K562 (cell line): ENCODE results near the gene PUM2. TPM values are rescaled to one million over a fixed set of nuclear protein-coding genes. Genes with fewer than 3 reads are reported as not detected.

ENCODE experiments used
- GATAD2B ChIP-seq: fragments of 450-650 bp; IDR thresholded peaks from 2 replicates; pipeline ENCODE4 v1.6.1; 2017; ENCODE audit warnings: mild to moderate bottlenecking, borderline replicate concordance
- ILF3 ChIP-seq: fragments of 450-650 bp; IDR thresholded peaks from 2 replicates; pipeline ENCODE4 v1.6.1; 2018; ENCODE audit warnings: antibody characterized with exemption, mild to moderate bottlenecking, moderate library complexity, borderline replicate concordance
- MED1 ChIP-seq: sonication (generic); formaldehyde crosslinking; IDR thresholded peaks from 2 replicates; pipeline ENCODE4 v1.8.1; 2023; ENCODE audit warnings: missing genetic modification reagents, borderline replicate concordance
- MEF2D ChIP-seq: conservative IDR thresholded peaks from 2 replicates; pipeline ENCODE4 v1.6.1; 2016; ENCODE audit warnings: low read depth, missing genetic modification characterization, missing compliant biosample characterization
- OTX1 ChIP-seq: fragments of 450-650 bp; formaldehyde crosslinking; IDR thresholded peaks from 2 replicates; pipeline ENCODE4 v1.4.0; 2022; ENCODE audit warnings: mild to moderate bottlenecking
- SMARCA5 ChIP-seq: fragments of 450-650 bp; IDR thresholded peaks from 2 replicates; pipeline ENCODE4 v1.6.1; 2016
- SOX6 ChIP-seq: fragments of 450-650 bp; IDR thresholded peaks from 2 replicates; pipeline ENCODE4 v1.6.1; 2014; ENCODE audit warnings: mild to moderate bottlenecking
- polyA plus RNA-seq, 8 experiments: library from polyadenylated mRNA; depleted of rRNA in 4 of 8; stranded (reverse) in 5 of 8; unstranded in 3 of 8; fragments of >200 nt; fragmentation: Nextera tagmentation in 2 of 8; fragmentation: Illumina TruSeq in 1 of 8; extraction: Ambion mirVana in 2 of 8; extraction: Trizol in 1 of 8; gene quantifications; 2 replicates each; pipeline versions ENCODE4 v1.2.1 to v1.2.3, GENCODE V29; 2011 to 2014; ENCODE audit warnings: inconsistent platforms in 1 of 8, missing spikeins in 1 of 8
- total RNA-seq, 7 experiments: library from RNA; depleted of rRNA in 6 of 7; stranded (reverse); fragments of >200 nt in 6 of 7; fragmentation: Illumina TruSeq in 2 of 7; extraction: Trizol in 2 of 7; gene quantifications; 2 replicates each; pipeline versions ENCODE4 v1.2.1 to v1.2.3, GENCODE V29; 2011 to 2021; ENCODE audit warnings: low replicate concordance in 1 of 7
- TF ChIP-seq, protein P1 (sequence below): fragments of 450-650 bp; IDR thresholded peaks from 2 replicates; pipeline ENCODE4 v1.7.0; 2016; ENCODE audit warnings: borderline replicate concordance
- TF ChIP-seq, protein P2 (sequence below), 2 experiments: fragments of 450-650 bp; IDR thresholded peaks; 2 replicates each; pipeline ENCODE4 v1.6.1; 2018; ENCODE audit warnings: mild to moderate bottlenecking in 2 of 2, low read depth in 1 of 2; ENCODE audit not compliant: partially characterized antibody in 2 of 2
- TF ChIP-seq, protein P3 (sequence below): sonication (generic); formaldehyde crosslinking; IDR thresholded peaks from 2 replicates; pipeline ENCODE4 v1.8.1; 2023; ENCODE audit warnings: mild to moderate bottlenecking, missing genetic modification reagents

PUM2 gene
- total and polyA plus RNA-seq, 9 of the 15 experiments (the other 6 are each of a cell fraction or from before 2014, with no cell fraction given) = 13.4 to 61.9 (median 28.3) TPM

DNA sequence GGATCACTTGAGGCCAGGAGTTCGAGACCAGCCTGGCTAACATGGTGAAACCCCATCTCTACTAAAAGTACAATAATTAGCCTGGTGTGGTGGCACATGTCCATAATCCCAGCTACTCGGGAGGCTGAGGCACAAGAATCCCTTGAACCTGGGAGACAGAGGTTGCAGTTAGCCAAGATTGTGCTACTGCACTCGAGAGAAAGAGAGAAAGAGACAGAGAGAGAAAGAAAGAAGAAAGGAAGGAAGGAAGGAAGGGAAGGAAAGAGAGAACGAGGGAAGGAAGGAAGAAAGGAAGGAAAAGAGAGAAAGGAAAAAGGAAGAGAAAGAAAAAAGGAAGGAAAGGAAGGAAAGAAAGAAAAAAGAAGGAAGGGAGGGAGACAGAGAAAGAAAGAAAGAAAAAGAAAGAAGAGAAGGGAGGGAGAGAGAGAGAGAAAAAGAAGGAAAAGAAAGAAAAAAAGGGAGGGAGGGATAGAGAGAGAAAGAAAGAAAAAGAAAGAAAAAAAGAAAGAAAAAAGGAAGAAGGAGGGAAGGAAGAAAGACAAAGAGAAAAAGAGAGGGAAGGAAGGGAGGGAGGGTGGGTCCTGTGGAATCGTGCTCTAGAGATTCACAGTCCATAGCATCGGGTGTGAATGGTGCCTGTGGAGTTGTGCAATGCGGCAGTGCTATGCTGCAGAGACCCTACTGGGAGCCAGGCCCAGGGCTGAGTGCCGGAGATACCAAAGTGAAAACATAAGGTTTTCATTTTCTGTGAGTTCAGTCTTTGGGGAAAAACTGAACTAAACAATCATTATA is 121.1 kb downstream of the PUM2 start (continued):
- TF ChIP-seq, protein P1, sequence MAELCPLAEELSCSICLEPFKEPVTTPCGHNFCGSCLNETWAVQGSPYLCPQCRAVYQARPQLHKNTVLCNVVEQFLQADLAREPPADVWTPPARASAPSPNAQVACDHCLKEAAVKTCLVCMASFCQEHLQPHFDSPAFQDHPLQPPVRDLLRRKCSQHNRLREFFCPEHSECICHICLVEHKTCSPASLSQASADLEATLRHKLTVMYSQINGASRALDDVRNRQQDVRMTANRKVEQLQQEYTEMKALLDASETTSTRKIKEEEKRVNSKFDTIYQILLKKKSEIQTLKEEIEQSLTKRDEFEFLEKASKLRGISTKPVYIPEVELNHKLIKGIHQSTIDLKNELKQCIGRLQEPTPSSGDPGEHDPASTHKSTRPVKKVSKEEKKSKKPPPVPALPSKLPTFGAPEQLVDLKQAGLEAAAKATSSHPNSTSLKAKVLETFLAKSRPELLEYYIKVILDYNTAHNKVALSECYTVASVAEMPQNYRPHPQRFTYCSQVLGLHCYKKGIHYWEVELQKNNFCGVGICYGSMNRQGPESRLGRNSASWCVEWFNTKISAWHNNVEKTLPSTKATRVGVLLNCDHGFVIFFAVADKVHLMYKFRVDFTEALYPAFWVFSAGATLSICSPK = no peak
- TF ChIP-seq, protein P2, sequence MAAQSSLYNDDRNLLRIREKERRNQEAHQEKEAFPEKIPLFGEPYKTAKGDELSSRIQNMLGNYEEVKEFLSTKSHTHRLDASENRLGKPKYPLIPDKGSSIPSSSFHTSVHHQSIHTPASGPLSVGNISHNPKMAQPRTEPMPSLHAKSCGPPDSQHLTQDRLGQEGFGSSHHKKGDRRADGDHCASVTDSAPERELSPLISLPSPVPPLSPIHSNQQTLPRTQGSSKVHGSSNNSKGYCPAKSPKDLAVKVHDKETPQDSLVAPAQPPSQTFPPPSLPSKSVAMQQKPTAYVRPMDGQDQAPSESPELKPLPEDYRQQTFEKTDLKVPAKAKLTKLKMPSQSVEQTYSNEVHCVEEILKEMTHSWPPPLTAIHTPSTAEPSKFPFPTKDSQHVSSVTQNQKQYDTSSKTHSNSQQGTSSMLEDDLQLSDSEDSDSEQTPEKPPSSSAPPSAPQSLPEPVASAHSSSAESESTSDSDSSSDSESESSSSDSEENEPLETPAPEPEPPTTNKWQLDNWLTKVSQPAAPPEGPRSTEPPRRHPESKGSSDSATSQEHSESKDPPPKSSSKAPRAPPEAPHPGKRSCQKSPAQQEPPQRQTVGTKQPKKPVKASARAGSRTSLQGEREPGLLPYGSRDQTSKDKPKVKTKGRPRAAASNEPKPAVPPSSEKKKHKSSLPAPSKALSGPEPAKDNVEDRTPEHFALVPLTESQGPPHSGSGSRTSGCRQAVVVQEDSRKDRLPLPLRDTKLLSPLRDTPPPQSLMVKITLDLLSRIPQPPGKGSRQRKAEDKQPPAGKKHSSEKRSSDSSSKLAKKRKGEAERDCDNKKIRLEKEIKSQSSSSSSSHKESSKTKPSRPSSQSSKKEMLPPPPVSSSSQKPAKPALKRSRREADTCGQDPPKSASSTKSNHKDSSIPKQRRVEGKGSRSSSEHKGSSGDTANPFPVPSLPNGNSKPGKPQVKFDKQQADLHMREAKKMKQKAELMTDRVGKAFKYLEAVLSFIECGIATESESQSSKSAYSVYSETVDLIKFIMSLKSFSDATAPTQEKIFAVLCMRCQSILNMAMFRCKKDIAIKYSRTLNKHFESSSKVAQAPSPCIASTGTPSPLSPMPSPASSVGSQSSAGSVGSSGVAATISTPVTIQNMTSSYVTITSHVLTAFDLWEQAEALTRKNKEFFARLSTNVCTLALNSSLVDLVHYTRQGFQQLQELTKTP (IDR thresholded peaks at IDR 0.05; ENCODE audit: low read depth in 1 of 2, partially characterized antibody in 2 of 2) = no peak
- TF ChIP-seq ILF3 (no peak), SOX6 (no peak), SMARCA5 (no peak), MED1 (CRISPR knock-in tag) (no peak), MEF2D (no peak), GATAD2B (no peak), OTX1 (0 out of 2 replicates have a peak, but pooled peaks have one; percentile 27)
- TF ChIP-seq, protein P3, sequence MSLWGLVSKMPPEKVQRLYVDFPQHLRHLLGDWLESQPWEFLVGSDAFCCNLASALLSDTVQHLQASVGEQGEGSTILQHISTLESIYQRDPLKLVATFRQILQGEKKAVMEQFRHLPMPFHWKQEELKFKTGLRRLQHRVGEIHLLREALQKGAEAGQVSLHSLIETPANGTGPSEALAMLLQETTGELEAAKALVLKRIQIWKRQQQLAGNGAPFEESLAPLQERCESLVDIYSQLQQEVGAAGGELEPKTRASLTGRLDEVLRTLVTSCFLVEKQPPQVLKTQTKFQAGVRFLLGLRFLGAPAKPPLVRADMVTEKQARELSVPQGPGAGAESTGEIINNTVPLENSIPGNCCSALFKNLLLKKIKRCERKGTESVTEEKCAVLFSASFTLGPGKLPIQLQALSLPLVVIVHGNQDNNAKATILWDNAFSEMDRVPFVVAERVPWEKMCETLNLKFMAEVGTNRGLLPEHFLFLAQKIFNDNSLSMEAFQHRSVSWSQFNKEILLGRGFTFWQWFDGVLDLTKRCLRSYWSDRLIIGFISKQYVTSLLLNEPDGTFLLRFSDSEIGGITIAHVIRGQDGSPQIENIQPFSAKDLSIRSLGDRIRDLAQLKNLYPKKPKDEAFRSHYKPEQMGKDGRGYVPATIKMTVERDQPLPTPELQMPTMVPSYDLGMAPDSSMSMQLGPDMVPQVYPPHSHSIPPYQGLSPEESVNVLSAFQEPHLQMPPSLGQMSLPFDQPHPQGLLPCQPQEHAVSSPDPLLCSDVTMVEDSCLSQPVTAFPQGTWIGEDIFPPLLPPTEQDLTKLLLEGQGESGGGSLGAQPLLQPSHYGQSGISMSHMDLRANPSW (CRISPR knock-in tag) = no peak
